IPS-18c (cell line): Measurements from ENCODE around the gene LHX5.
A peak's percentile ranks its signal among the peaks of the same experiment; 100 is the strongest.

Source experiments
- H3K4me3 ChIP-seq: 2 replicates; pipeline ENCODE4 v1.7.0; 2013; ENCODE audit warnings: low read depth, mild to moderate bottlenecking, low read length, moderate library complexity; ENCODE audit not compliant: insufficient read depth
- H3K9me3 ChIP-seq: one replicate; pipeline ENCODE4 v1.6.1; 2013; ENCODE audit warnings: mild to moderate bottlenecking, low read length, moderate library complexity; ENCODE audit not compliant: control insufficient read depth, insufficient read depth

The LHX5 gene

DNA sequence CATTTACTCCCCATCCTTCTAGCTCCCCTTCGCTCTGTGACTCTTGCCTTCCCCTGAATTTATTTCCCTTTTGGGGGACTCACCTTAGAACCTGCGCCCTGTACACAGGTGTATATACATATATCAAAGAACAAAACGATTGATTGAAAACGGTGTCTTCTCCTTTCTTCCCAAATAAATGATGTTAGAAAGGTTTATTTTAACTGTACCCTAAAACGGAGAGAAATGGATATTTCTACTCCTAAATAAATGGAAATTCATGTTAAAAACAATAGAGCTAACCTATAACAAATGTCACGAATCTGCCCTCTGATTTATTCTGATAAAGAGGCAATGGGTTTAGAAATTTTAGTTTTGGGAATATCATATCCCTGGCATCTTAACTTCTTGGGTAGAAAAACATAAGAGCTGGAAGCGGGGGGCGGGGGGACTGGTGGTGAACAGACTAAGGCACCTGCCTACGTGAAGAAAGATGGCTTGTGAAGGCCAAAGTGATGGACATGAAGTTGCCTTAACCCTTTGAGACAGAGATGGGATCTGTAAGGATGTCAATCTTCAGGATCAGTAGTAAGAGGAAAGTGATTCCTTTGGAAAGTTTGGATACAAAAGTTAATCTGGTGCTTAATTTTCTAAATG is 8.8 kb upstream of the LHX5 start:
- Histone ChIP-seq H3K4me3 (no peak overlapping the region), H3K9me3 (no peaks in the 10 kb centered on the region)

DNA sequence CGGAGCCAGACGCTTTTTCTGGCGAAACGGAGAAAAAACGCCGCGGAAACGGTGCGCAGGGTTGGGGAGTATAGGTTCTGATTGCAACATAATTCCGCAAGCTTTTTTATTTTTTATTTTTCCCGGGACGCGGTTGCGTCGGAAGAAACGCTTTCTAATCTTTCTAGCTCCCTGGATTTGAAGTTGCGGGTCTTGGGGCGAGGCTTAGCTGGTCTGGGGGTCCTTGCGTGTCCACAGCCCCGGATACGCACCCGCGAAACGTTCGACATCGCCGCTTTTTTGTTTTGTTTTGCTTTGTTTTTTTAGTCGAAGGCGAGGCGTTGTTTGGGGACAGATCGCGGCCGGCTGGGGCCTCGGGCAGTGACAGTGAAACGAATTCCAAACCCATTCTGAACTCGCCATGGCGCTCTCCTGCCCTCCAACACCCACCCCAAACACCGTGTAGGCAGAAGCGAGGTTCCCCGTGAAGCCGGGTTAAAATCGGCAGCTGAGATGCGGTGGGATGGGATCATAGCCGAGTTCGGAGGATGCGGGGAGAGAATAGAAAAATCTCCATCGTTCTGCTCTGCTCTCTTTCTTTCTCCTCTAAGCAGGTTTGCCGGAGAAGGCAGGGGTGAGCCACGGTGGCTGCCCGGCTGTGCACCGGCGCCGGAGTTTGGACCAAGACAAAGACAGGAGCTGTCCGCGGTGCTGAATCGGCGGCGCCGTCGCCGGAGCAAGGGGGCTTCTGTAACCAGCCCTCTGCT is 8.1 kb upstream of the LHX5 start:
- peak overlapping the region; percentile 49; the same call in 1 of the 2 replicates for H3K4me3 ChIP-seq
- H3K9me3 ChIP-seq = no peaks in the 10 kb centered on the region

DNA sequence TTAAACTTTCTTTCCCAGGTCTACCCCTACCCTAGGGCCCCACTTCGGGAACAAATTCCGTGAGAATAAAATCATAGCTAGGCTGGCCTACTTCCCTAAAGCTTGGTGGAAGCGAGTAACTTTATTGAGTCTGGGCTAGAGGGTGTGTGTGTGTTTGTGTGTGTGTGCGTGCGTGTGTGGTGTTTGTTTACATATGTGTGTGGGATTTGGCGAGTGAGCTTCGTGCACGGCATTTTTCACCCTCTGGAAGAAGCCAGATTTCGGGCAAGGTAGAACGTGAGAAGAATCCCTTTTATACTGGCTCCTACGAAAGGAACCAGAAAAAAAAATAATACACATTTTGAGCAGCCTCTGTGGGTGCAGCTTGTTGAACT is 7.5 kb upstream of the LHX5 start:
- no peaks in the 10 kb centered on the region for H3K9me3 ChIP-seq
- peak overlapping the region; percentile 49 for H3K4me3 ChIP-seq

DNA sequence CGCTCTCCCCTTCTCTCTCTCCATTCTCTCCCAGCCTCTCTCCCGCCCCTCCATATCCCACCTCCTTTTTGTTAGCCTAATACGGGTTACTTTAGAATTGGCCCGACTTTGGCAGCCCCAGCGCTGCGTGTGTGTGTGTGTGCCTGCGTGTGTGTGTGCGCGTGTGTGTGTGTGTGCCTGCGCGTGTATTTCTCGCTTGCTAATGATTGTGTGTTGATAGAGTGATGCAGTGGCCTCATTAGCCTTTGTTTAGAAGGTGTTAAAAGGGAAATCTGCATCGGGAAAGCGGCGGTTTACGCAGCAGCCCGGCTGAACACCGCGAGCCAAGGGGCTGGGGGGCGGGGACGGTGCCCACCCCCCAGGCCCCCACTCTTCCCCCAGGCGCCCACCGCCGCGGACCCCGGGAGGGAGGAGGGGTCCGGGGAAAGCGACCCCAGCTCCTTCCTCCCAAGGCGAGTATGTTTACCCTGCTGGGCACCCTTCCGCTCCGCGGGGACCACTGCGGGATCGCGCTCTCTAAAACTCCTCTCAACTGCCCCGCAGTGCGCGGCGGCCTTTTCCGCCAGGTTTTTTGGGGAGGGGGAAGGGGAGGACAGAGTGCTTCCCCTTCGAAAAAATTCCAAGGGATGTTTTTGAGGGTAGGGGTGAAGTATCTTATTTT is 6.8 kb upstream of the LHX5 start:
- peak overlapping the region; percentile 49 for H3K4me3 ChIP-seq
- no peaks in the 10 kb centered on the region for H3K9me3 ChIP-seq

DNA sequence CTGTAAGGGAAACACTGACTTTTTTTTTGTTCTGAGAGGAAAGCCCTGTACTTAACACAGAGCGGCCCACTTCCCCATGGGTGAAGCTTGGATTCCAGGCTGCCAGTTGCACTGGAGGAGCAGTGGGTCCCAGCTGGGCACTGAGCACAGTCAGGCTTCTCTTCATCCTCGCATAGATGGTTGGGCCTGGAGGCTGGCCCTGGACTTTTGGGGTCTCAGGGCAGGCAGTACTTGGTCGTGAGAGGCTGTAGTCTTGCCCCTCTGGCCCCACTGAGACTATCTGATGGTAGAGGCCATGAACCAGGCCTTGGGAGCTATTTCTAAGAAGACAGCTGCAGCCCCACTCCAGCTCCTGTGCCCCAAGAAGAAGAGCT is 6.2 kb upstream of the LHX5 start:
- Histone ChIP-seq H3K4me3 (peak overlapping the region; percentile 49; the same call in 1 of the 2 replicates), H3K9me3 (no peaks in the 10 kb centered on the region)

DNA sequence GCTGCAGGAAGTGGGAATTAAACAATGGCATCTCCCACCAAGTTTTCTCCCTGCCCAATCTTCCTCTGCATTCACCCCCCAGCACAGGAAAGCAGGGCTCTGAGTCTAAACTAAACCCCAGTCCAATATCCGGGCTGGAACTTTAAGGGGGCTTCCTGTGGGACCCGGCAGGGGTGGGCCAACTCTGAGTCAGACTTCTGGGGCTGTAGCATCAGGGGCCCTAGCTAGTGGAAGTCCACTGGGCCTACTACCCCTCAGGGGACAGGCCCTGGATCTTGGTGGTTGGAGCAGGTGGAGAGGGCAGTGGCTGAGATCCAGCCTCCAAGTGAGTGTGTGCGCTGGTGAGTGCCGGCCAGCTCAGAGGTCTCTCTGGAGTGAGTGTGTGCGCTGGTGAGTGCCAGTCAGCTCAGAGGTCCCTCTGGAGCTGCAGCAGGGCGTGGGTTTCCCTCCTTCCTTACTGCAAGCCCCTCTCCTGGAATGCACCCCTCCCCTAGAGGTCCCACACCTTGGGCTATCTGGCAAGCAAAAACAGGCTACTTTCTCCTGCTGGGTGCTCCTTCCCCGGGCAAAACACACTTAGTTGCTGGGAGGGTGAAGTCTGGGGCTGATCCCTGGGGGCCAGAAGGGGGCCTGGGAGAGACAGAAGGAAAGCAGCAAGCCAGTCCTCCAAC is 5.6 kb upstream of the LHX5 start:
- H3K9me3 ChIP-seq = peaks cover 2% of the 10 kb centered on the region
- peak overlapping the region; percentile 28; the same call in 1 of the 2 replicates for H3K4me3 ChIP-seq

DNA sequence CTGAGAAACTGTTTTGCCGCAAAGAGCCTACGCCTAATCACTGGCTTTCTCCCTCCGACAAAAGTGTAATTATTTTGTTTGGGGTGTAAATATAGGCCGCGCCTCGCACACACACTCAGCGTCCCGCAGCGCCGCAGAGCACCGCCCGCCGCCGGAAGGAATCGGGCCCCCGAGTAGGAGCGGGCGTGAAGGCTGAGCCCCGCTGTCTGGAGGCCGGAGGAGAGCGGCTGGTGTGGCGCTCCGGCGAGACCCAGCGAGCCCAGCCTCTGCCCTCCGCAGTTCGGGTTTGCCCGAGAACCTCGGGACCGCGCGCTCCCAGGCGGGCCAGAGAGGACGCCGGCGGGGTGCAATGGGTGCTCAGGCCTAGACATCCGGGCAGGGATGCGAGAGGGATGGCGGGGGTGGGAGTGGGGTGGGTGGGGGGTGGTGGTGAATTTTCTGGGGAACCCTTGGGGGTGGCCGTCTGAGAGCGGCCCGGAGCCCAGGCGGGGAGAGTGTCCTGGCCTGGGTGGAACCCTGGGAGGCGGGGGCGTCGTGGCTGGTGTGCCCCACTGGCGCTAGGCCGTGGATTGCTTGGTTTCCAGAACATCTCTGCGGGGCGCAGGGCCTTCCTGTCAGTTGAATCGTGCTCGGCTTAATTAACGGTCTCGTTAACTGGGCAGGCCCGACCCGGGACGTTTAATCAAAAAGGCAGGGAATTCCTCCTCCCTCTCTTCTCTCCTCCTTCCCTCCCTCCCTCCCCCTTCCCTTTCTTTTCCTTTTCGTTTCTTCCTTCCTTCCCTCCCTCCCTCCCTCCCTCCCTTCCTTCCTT is 4.7 kb upstream of the LHX5 start:
- peak overlapping the region; percentile 49 for H3K4me3 ChIP-seq
- peaks cover 2% of the 10 kb centered on the region for H3K9me3 ChIP-seq

DNA sequence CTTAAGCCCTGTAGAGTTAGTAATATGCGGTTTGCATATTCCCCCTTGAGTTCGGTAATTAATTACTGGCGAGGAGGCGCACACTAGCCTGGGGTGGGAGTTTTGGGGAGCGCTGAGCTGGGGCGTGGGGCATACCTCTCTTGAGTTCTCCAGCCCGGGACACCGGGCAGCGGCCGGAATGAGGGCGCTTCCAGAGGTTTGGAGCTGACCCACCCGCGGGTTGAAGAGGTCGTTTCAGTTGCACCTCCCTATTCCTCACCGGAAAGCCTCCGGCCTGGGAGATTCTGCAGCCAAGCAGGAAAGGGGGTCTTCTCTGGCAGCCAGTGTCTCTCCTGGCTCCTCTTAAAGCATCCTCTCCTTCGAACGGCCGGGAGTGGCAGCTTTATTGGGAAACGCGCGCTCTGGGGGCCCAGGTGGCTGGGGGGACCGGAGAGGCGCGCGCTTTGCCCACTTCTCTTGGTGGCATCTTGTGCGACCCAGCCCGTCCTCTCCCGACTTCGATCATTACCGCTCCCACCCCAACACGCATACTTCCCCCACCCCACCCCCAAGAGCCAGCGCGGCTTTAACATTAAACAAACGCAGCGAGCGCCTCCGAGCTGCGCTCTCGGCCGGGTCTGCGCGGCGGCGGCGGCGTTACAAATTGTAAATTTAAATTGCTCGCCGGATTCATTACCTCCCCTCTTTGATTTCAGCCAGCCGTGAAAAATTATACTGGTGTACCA is 3.9 kb upstream of the LHX5 start:
- H3K9me3 ChIP-seq = peaks cover 2% of the 10 kb centered on the region
- peak overlapping the region; percentile 49 for H3K4me3 ChIP-seq

DNA sequence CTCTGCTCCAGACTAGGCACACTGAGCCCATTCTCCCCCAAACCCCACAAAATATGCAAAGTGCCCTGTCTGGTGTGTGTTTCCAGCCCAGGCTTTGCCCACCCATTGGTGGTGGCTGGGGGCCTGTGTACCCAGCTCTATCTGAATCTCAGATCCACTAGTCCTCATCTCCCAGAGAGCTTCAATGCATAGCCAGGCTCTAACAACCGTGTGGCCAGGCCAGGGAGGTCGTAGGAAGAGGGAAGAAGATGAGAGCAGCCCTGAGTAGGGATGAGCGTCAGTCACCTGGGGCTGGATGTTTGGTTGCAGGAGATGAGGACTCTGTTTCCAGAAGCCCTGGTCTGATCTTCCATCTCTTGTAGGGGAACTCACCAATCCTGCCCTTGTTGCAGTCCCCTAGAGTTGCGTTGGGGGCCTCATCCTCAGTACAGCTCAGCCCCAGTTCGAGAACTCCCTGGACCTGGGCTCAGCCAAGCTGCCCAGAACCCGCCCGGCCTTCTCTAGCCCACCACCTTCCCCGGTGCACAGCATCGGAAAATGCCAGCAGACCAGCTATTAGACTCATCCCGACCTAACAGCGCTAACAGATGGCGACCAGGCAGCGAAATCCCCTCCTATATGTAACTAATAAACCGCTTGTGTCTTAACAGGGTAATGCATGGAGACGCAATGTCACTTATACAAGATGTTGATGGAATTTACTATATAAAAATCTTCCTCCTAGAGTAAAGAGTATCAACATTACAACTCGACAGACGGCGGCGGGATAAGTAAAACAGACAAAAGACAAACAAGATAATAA is 3.2 kb upstream of the LHX5 start:
- H3K4me3 ChIP-seq = peak overlapping the region; percentile 49; the same call in 1 of the 2 replicates

DNA sequence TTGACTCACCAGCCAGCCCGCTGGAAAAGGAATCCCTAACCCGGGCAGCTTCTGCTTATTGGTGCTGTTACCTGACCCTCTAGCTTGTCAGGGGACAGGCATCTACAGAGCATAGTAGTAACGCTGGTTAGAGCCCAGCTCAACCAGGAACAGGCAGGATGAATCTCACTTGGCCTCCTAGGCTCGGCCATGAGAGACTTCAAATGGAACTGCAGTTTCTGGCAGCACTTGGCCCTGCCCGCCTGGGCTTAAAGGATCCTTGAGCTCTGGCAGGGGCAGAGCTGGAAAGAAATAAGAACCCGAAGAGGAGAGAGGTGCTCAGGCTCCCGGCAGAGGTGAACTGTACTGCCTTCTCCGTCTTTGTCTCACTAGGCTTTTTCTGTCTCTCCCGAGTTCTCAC is 2.3 kb upstream of the LHX5 start:
- peak overlapping the region; percentile 4; the same call in 1 of the 2 replicates for H3K4me3 ChIP-seq
- H3K9me3 ChIP-seq = peaks cover 2% of the 10 kb centered on the region

More for the DNA sequence above, 3.2 kb upstream of the LHX5 start:
- H3K9me3 ChIP-seq = peaks cover 2% of the 10 kb centered on the region

DNA sequence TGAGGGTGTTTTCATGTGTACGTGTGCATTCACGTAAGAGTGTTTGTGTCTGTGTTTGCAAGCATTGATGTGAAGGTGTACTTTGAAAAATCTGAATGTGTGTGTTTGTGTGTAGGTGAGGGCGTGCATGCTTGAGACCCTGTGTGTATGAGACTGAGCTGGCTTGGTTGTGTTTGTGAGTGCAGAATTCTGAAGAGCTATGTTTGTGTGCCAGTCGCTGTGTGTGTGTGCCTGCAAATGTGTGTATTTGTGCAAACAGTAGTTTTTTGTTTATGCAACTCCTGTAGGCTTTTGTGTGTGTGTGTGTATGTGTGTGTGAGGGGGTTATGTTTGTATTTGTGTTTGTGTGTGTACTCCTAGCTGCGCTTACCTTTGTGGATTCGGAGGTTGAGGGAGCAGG is 1.7 kb upstream of the LHX5 start:
- peak overlapping the region; percentile 4; the same call in 1 of the 2 replicates for H3K4me3 ChIP-seq

DNA sequence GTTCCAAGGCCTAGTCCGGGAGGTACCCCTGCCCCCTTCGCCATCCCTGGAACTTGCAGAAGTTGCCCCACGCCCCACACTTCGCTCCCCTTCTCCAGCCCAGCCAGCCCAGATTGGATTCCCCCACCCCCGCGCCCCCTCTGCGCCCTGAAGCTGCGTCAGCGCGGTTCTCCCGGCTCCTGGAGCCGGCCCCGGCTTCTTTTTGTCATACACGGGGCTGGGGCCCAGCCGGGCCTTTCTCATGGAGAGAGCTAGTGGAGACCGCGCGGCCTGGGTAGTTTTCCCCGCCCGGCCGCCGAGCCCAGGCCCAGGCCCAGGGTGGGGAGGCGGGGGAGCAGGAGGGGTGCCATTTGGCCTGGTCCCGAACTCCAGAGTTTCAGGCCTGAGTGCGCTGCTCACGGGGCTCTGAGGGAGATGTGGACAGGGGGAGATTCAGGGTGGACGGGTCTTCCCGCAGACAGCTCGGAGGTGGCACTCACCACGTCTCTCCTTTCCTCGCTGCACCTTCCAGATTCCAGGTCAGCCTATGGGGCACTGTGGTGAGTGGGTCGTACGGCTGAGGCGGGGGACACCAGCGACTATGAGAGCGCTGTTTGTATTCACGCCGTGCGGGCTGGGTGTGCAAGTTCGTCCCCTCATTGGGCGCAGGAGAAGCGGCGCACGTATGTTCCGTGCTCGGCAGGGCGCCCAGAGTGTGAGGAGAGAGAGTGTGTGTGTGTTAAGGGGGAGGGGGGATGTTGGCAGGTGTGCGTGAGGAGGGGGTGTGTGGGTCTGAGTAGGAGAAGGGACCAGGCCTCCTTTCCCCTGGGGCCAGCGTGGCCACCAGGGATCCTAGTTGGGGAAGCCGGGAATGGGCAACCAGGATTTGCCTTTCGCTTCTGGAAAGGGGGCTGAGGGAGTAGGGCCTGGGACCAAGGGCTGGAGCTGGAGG is 785 bp upstream of the LHX5 start:
- peak overlapping the region; percentile 62; the same call in 1 of the 2 replicates for H3K4me3 ChIP-seq
- H3K9me3 ChIP-seq = peaks cover 2% of the 10 kb centered on the region

More for the DNA sequence above, 1.7 kb upstream of the LHX5 start:
- H3K9me3 ChIP-seq = peaks cover 2% of the 10 kb centered on the region

DNA sequence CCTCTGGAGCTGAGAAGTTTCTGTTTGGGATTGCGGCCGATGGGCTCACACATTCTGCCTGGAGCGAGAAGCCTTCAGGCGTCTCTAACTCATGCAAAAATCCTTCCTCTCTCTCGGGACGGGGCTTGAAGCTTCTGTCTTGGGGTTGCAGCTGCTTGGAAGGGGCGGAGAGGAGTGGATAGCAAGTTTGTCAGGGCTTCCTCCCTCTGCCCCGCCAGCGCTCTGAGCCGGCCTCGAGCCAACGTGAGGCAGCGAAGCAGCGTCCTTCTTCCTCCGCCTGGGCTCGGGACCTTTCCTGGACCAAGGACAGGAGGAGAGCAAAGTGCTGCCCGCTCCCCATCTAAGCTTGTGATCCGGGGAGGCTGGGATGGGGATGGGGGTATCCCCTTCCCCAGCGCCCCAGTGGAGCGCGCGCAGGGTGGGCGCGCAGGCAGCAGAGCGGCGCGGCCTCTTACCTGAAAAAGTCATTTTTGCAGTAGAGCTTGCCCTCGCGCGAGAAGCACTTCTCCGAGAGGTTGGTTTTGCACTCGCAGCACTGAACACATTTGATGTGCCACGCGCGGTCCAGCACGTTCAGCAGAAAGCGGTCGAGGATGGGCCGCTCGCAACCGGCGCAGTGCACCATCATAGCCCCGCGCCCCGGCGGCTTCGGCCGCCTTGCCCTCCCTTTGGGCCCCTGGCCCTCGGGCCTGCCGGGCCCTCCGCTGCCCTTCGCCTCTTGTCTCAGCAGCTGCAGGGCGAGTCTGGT is 626 bp downstream of the LHX5 start:
- Histone ChIP-seq H3K4me3 (peak overlapping the region; percentile 62; the same call in 1 of the 2 replicates), H3K9me3 (peaks cover 2% of the 10 kb centered on the region)
